ENCODE measurements around the gene SFT2D2.
A peak's percentile ranks its signal among the peaks of the same experiment; 100 is the strongest.

SFT2D2 gene

GRCh38 chr1:168223681-168224540 lies 1.9 kb upstream of the SFT2D2 start:
- DNase-seq: no peak

GRCh38 chr1:168224991-168225390 lies 813 bp upstream of the SFT2D2 start:
- no peak for DNase-seq

- DNase-seq: no peak
Measured at GRCh38 chr1:168227620-168228019, 1.8 kb downstream of the SFT2D2 start.

GRCh38 chr1:168229893-168230292 lies 4.1 kb downstream of the SFT2D2 start:
- no peak for DNase-seq

GRCh38 chr1:168230709-168231108 lies 4.9 kb downstream of the SFT2D2 start:
- DNase-seq: no peak

GRCh38 chr1:168234846-168235547 lies 9.2 kb downstream of the SFT2D2 start:
- DNase-seq: no peak

GRCh38 chr1:168235548-168235885 lies 9.7 kb downstream of the SFT2D2 start:
- DNase-seq: no peak

GRCh38 chr1:168235937-168236336 lies 10.1 kb downstream of the SFT2D2 start:
- no peak for DNase-seq

GRCh38 chr1:168236836-168237611 lies 11.2 kb downstream of the SFT2D2 start:
- no peak for DNase-seq

- DNase-seq: no peak
Measured at GRCh38 chr1:168243198-168243597, 17.4 kb downstream of the SFT2D2 start.

- DNase-seq: no peak
Measured at GRCh38 chr1:168243636-168244212, 17.9 kb downstream of the SFT2D2 start.

GRCh38 chr1:168245042-168245441 lies 19.2 kb downstream of the SFT2D2 start:
- DNase-seq: no peak

- no peak for DNase-seq
Measured at GRCh38 chr1:168246506-168246905, 20.7 kb downstream of the SFT2D2 start.

GRCh38 chr1:168252204-168252733 lies 26.5 kb downstream of the SFT2D2 start:
- DNase-seq: no peak

- no peak for DNase-seq
Measured at GRCh38 chr1:168256164-168256563, 30.4 kb downstream of the SFT2D2 start.

GRCh38 chr1:168257397-168257796 lies 31.6 kb downstream of the SFT2D2 start:
- no peak for DNase-seq

- DNase-seq: no peak
Measured at GRCh38 chr1:168259567-168259966, 33.8 kb downstream of the SFT2D2 start.

- DNase-seq: peak in 1 of 2 experiments; percentile 20
Measured at GRCh38 chr1:168260393-168260792, 34.6 kb downstream of the SFT2D2 start.

GRCh38 chr1:168261390-168261789 lies 35.6 kb downstream of the SFT2D2 start:
- no peak for DNase-seq

- no peak for DNase-seq
Measured at GRCh38 chr1:168263130-168263529, 37.3 kb downstream of the SFT2D2 start.

GRCh38 chr1:168264296-168264695 lies 38.5 kb downstream of the SFT2D2 start:
- no peak for DNase-seq

GRCh38 chr1:168265596-168265995 lies 39.8 kb downstream of the SFT2D2 start:
- no peak for DNase-seq

GRCh38 chr1:168266644-168267186 lies 40.9 kb downstream of the SFT2D2 start:
- no peak for DNase-seq
